C4-2B (cell line): ENCODE data around the gene CALY.

Experiments
- H3K27ac ChIP-seq: fragments of 450-650 bp; 2 replicates; pipeline ENCODE4 v1.5.1; 2017
- ZFX ChIP-seq: fragments of 450-650 bp; IDR thresholded peaks from 2 replicates; pipeline ENCODE4 v1.6.1; 2017
- TF ChIP-seq, protein P1 (sequence below): fragments of 450-650 bp; conservative IDR thresholded peaks from 2 replicates; pipeline ENCODE4 v1.5.1; 2017; ENCODE audit warnings: mild to moderate bottlenecking

The CALY gene

GRCh38 chr10:133292919-133293809, 43.5 kb downstream of the CALY start:
- TF ChIP-seq ZFX: no peak
- TF ChIP-seq, protein P1, sequence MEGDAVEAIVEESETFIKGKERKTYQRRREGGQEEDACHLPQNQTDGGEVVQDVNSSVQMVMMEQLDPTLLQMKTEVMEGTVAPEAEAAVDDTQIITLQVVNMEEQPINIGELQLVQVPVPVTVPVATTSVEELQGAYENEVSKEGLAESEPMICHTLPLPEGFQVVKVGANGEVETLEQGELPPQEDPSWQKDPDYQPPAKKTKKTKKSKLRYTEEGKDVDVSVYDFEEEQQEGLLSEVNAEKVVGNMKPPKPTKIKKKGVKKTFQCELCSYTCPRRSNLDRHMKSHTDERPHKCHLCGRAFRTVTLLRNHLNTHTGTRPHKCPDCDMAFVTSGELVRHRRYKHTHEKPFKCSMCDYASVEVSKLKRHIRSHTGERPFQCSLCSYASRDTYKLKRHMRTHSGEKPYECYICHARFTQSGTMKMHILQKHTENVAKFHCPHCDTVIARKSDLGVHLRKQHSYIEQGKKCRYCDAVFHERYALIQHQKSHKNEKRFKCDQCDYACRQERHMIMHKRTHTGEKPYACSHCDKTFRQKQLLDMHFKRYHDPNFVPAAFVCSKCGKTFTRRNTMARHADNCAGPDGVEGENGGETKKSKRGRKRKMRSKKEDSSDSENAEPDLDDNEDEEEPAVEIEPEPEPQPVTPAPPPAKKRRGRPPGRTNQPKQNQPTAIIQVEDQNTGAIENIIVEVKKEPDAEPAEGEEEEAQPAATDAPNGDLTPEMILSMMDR: no peak
- no peak overlapping the region for H3K27ac ChIP-seq

DNA sequence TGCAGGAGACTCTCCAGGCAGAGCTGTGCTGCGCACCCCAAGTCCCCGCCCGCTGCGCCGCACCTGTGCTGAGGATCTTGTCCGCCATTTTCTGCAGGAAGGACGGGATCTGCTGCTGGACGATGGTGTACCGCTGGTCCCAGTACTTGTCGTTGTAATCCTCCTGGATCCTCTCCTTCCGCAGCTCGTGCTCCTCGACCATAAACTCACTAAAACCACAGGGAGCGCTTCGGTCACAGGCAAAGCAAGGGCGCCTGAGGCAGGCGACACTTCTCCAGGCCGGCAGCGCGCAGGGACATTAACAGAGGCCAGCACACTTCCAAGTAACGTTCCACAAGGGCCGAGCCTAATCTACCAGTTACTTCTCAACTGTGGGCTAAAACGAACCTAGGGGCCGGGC, 46.9 kb downstream of the CALY start:
- H3K27ac ChIP-seq: no peak overlapping the region
- no peak for TF ChIP-seq ZFX
- TF ChIP-seq, protein P1: no peak

GRCh38 chr10:133287832-133288500, 48.7 kb downstream of the CALY start:
- no peak for TF ChIP-seq ZFX
- TF ChIP-seq, protein P1: no peak
- no peak overlapping the region for H3K27ac ChIP-seq

DNA sequence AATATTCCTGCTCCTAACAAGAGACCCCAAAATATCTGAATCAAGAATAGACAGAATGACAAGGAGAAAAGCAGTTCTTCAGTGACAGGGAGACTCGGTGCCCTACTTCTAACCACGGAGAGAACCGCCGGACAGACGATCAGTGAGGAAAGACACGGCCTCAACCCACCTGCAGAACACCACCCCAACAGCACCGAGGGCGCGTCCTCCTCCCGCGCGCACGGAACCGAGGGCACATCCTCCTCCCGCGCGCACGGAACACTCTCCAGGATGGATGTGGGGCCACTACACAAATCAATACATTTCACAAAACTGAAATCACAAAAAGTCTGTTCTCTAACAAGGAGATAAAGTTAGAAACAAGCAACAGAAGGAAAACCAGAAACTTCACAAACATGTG, 50.3 kb downstream of the CALY start:
- TF ChIP-seq, protein P1: no peak
- TF ChIP-seq ZFX: no peak
- no peak overlapping the region for H3K27ac ChIP-seq

DNA sequence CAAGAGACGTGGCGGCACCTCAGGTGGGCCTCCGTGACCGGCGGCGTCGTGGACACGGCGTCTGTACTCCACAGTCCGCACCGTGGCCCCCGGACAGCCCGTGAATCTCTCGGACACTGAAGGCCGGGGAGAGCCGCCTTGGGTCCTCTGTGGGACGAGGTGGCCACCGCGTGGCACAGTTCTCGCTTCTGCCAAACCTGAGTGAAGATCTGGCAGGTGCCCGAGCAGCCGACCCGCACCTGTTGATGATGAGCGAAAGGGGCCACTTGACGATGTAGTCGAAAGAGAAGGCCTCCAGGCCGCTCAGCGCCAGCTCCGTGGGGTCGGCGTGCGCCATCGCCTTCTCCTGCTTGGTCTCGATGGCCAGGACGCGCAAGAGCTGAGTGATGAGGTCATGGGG, 51.5 kb downstream of the CALY start:
- no peak for TF ChIP-seq ZFX
- TF ChIP-seq, protein P1: no peak
- H3K27ac ChIP-seq: no peak overlapping the region

- H3K27ac ChIP-seq: no peak overlapping the region
- TF ChIP-seq, protein P1: no peak
- no peak for TF ChIP-seq ZFX
Observed at GRCh38 chr10:133283931-133284330, 52.8 kb downstream of the CALY start.

DNA sequence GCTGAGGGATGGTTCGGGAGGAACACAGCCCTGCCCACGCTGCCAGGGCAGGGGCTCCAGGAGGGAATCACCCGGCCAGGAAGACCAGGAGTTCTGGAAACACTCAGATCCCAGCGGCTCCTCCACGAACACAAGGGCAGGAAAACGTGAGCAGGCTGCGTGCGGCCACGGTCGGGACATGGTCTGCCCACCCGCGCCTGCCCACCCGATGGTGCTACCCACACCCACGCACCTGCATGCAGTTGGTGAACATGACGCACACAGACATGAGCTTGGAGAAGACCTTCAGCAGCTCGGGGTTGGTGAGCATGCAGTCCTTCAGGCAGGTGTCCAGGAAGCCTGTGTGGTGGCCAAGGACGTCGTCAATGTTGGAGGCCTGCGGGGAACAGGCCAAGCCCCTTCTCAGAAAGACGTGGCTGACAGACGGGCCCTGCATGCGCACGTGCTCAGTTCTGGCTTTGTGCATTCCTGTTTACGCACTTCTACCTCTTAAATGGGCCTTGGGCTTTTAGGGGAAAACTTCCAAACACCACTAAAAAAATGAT, 53.8 kb downstream of the CALY start:
- no peak for TF ChIP-seq ZFX
- TF ChIP-seq, protein P1: no peak
- H3K27ac ChIP-seq: no peak overlapping the region
